ENCODE measurements around the gene SORCS1.

GRCh38 chr10:106679314-106679713 is 485.2 kb downstream of the SORCS1 start:
- TF ChIP-seq, protein P1, sequence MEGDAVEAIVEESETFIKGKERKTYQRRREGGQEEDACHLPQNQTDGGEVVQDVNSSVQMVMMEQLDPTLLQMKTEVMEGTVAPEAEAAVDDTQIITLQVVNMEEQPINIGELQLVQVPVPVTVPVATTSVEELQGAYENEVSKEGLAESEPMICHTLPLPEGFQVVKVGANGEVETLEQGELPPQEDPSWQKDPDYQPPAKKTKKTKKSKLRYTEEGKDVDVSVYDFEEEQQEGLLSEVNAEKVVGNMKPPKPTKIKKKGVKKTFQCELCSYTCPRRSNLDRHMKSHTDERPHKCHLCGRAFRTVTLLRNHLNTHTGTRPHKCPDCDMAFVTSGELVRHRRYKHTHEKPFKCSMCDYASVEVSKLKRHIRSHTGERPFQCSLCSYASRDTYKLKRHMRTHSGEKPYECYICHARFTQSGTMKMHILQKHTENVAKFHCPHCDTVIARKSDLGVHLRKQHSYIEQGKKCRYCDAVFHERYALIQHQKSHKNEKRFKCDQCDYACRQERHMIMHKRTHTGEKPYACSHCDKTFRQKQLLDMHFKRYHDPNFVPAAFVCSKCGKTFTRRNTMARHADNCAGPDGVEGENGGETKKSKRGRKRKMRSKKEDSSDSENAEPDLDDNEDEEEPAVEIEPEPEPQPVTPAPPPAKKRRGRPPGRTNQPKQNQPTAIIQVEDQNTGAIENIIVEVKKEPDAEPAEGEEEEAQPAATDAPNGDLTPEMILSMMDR (IDR thresholded peaks at IDR 0.05; ENCODE audit: low read depth, low read length) = no peak
- TF ChIP-seq POLR2A (IDR thresholded peaks at IDR 0.05; ENCODE audit: extremely low read depth, insufficient read length) = no peak

All from NB4 (cell line).